GM10266 (cell line): ENCODE data around the gene BTN2A1.

Experiments
- DNase-seq: peaks from one replicate; pipeline ENCODE4 v3.0.0; 2012; ENCODE audit errors: extremely low spot score
- TF ChIP-seq, protein P1 (sequence below): IDR thresholded peaks from 2 replicates; pipeline ENCODE4 v1.5.1; 2012; ENCODE audit warnings: mild to moderate bottlenecking, low read depth; ENCODE audit not compliant: control insufficient read depth, insufficient read depth; ENCODE audit errors: missing control alignments

BTN2A1 gene

DNA sequence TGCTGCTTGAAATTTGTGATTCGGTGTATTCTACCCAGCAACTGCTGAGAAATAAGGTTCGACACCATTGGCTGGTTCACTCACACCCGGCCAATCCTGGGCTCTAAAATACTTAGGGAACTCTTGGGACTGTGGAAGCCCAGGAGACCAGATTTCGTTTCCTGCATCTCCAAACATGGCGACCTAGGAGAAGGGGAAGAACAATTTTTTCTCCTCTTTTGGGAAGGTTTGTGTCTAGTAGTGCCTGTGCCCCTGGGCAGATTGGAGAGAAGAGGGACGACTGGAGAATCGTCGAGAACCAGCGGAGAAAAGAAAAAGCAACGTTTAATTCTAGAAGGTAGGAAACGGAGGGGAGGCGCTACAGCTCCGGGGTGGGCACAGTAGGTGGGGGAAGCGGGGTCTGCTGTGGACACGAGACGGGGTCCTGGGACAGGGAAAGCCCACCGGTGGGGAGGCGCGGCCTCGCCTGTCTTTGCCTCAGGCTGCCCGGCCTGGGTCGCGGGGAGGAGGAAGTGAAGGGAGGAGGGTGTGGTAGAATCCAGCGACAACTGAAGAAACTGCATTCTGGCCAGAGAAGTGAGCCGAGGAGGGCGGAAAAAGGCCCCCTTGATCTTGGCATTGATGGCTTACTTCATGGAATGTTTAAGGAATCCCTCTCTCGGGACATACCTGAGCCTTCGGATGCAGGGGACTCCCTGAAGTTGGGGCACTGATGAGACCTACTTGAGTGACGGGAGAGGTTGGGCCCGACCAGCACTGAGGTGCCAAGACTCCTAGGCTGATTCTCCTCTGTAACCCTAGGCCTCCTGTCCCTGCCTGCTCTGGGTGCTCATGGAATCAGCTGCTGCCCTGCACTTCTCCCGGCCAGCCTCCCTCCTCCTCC, at the start of gene BTN2A1:
BTN2A1 (plus strand) TSS at position 150 of the 883 bp plus-strand sequence; CDS start at position 832, 682 bp downstream.
- TF ChIP-seq, protein P1, sequence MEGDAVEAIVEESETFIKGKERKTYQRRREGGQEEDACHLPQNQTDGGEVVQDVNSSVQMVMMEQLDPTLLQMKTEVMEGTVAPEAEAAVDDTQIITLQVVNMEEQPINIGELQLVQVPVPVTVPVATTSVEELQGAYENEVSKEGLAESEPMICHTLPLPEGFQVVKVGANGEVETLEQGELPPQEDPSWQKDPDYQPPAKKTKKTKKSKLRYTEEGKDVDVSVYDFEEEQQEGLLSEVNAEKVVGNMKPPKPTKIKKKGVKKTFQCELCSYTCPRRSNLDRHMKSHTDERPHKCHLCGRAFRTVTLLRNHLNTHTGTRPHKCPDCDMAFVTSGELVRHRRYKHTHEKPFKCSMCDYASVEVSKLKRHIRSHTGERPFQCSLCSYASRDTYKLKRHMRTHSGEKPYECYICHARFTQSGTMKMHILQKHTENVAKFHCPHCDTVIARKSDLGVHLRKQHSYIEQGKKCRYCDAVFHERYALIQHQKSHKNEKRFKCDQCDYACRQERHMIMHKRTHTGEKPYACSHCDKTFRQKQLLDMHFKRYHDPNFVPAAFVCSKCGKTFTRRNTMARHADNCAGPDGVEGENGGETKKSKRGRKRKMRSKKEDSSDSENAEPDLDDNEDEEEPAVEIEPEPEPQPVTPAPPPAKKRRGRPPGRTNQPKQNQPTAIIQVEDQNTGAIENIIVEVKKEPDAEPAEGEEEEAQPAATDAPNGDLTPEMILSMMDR: no peak
- DNase-seq: peak; percentile 76

DNA sequence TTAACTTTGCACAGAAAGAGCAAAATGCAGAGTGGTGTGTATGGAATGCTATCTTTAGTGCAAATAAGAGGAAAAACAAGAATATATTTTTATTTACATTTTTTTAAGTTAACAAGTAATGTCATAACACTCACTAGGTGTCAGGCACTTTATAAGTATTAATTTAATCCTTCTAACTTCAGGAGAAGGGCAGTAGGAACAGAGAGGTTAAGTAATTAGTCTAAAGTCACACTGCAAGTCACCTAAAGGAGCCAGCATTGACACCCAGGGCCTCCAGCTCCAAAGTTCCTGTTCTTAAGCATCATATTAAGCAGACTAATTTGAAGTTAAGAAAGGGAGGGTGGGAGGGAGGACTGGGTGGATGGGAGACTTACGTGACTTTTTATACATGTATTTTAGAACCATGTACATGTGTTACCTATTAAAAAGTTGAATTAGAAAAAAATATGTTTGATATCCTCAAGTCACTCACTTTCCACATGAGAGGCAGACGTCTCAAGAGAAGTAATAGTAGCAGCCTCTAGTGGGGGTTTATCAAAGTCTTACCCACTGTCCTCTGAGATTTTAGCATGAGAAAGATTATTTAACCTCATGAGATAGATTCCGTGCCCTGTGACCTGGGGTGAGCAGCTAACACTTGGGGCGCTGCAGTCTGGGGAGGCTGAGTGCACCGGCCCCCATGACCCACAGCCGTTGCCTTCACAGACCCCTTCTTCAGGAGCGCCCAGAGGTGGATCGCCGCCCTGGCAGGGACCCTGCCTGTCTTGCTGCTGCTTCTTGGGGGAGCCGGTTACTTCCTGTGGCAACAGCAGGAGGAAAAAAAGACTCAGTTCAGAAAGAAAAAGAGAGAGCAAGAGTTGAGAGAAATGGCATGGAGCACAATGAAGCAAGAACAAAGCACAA, 48.7 kb upstream of the BTN2A1 start:
- no peak for DNase-seq
- TF ChIP-seq, protein P1: no peak

DNA sequence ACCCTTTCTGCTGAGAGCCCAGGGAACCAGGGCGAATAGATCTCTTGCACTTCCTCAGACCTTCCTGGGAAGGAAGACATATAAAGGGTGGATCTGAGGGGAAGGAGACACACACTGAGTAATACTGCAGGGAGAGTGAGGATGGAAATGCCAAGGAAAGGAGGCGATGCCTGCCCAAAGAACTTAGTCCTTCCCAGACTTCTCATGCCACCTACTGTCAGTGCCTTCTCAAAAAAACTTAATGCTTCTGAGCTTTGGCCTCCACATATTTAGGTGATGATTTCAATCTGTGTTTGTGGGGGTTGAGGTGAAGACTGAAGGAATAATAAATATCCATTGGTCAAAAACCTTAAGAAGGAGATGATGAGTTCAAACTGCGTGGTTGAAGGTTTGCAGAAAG, 46.0 kb upstream of the BTN2A1 start:
- TF ChIP-seq, protein P1: no peak

DNA sequence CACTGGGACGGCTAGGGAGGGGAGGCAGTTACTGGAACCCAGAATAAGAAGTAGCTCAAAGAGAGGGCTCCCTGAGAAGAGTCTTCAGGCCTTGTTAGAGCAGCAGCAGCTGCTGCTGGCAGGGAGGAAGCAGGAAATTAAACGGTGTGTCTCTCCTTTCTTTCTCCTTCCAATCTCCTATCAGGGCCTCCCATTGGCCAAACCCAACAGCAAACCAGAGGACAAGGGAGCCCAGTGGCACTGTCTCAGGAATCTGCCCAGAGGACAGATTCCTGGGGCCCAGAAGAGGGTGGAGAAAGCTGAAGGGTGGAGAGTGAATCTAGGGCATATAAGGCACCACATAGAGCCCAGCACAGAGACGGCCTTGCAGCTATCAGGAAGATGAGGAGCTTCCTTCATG, 45.5 kb upstream of the BTN2A1 start:
- TF ChIP-seq, protein P1: no peak
- DNase-seq: no peak

More for the DNA sequence above, 46.0 kb upstream of the BTN2A1 start:
- DNase-seq: no peak

DNA sequence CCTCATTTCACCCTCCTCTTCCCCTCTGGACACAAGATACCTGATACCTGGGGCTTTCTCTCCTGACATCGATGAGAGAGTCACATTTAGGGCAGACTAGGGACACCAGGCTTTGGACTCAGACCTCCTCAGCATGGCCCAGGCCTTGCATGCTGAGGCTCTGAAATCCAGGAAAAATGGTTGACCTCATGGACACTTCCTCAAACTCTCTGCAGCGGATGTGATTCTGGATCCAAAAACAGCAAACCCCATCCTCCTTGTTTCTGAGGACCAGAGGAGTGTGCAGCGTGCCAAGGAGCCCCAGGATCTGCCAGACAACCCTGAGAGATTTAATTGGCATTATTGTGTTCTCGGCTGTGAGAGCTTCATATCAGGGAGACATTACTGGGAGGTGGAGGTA, 44.8 kb upstream of the BTN2A1 start:
- TF ChIP-seq, protein P1: no peak
- no peak for DNase-seq

DNA sequence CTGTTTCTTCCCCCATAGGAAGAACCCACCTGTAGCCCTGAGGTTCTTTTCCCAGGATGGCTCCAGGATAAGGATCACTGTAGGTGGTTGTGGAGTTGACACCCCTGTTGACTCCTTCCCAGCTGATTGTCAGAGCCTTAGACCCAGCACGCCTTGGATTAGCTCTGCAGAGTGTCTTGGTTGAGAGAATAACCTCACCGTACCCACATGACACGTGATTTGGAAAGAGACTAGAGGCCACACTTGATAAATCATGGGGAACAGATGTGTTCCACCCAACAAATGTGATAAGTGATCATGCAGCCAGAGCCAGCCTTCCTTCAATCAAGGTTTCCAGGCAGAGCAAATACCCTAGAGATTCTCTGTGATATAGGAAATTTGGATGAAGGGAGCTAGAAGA, 43.5 kb upstream of the BTN2A1 start:
- TF ChIP-seq, protein P1: no peak
- no peak for DNase-seq
